ENCODE measurements around the gene RIIAD1.
"Not testable (repeated sequence)": the region's sequence is repeated elsewhere in the genome, so short reads cannot be mapped to it uniquely, and the experiment has no call there.

RIIAD1 gene

GRCh38 chr1:151737026-151737425 lies 15.7 kb downstream of the RIIAD1 start:
- no peak for DNase-seq (ENCODE audit: low spot score)

- no peak for DNase-seq (ENCODE audit: low spot score)
These were observed 16.2 kb downstream of the RIIAD1 start for GRCh38 chr1:151737479-151737878.

GRCh38 chr1:151739590-151740355 lies 18.5 kb downstream of the RIIAD1 start:
- no peak for DNase-seq (ENCODE audit: low spot score)

- DNase-seq (ENCODE audit: low spot score) = no peak
These were observed 20.2 kb downstream of the RIIAD1 start for GRCh38 chr1:151741516-151741915.

- DNase-seq (ENCODE audit: low spot score) = no peak
These were observed 35.0 kb downstream of the RIIAD1 start for GRCh38 chr1:151756291-151756690.

GRCh38 chr1:151759241-151759640 lies 37.9 kb downstream of the RIIAD1 start:
- no peak for DNase-seq (ENCODE audit: low spot score)

- DNase-seq (ENCODE audit: low spot score) = no peak
These were observed 39.5 kb downstream of the RIIAD1 start for GRCh38 chr1:151760597-151761385.

GRCh38 chr1:151762941-151763921 lies 41.9 kb downstream of the RIIAD1 start, which contains the start of gene MRPL9:
TSS of gene MRPL9 (minus strand) at chr1:151763496. CDS start at chr1:151763479, 17 bp downstream.
- peak; percentile 51 for DNase-seq (ENCODE audit: low spot score)

GRCh38 chr1:151763990-151764389 lies 42.7 kb downstream of the RIIAD1 start:
- DNase-seq (ENCODE audit: low spot score) = no peak

- DNase-seq (ENCODE audit: low spot score) = not testable (repeated sequence)
These were observed 47.2 kb downstream of the RIIAD1 start for GRCh38 chr1:151768351-151769066.

- DNase-seq (ENCODE audit: low spot score) = not testable (repeated sequence)
These were observed 47.9 kb downstream of the RIIAD1 start for GRCh38 chr1:151769270-151769669.

- DNase-seq (ENCODE audit: low spot score) = no peak
These were observed 52.4 kb downstream of the RIIAD1 start for GRCh38 chr1:151773702-151774101.

GRCh38 chr1:151774256-151774922 lies 53.1 kb downstream of the RIIAD1 start:
- DNase-seq (ENCODE audit: low spot score) = no peak

GRCh38 chr1:151775894-151776664 lies 54.8 kb downstream of the RIIAD1 start:
- DNase-seq (ENCODE audit: low spot score) = no peak

- no peak for DNase-seq (ENCODE audit: low spot score)
These were observed 55.3 kb downstream of the RIIAD1 start for GRCh38 chr1:151776665-151777062.

GRCh38 chr1:151777317-151777716 lies 56.0 kb downstream of the RIIAD1 start:
- no peak for DNase-seq (ENCODE audit: low spot score)

Measured in pons (tissue), 1 donor.